Endothelial cell of coronary artery (primary cell): ENCODE measurements around the gene FOXC2. TPM values are rescaled to one million over a fixed set of nuclear protein-coding genes. Genes with fewer than 3 reads are reported as not detected.

Experiments used
- total RNA-seq: library from RNA; depleted of rRNA; stranded (reverse); fragments of >200 nt; gene quantifications from 2 replicates; pipeline ENCODE4 v1.2.3, GENCODE V29; 2014

The FOXC2 gene
- total RNA-seq, result 1.3 and 2.4 TPM in 2 replicates

GRCh38 chr16:86566601-86566965, at the start of gene FOXC2:
Gene FOXC2 (plus strand): TSS chr16:86566829. CDS start chr16:86567336, 507 bp downstream.

GRCh38 chr16:86554917-86555703, 11.5 kb upstream of the FOXC2 start, which contains the start of gene MTHFSD:
Gene MTHFSD (minus strand): TSS chr16:86555235. CDS start chr16:86555184, 51 bp downstream.

GRCh38 chr16:86578061-86578599, 11.5 kb downstream of the FOXC2 start, which contains the start of gene FOXL1:
Gene FOXL1 (plus strand): TSS chr16:86578549. CDS start chr16:86578724, 175 bp downstream.

Other genes with a start within 250 kb of the FOXC2 start
- gene FOXF1, start 56.3 kb upstream of the FOXC2 start, total RNA-seq, result 0.18 and 0.66 TPM in 2 replicates
- gene MTHFSD, start 11.6 kb upstream of the FOXC2 start, total RNA-seq, result 11.0 and 14.1 TPM in 2 replicates
- gene FOXL1, start 11.7 kb downstream of the FOXC2 start, total RNA-seq, result 1.2 and 10.2 TPM in 2 replicates